Kasumi-1 (cell line): ENCODE data around the gene PPM1K.
A peak's percentile ranks its signal among the peaks of the same experiment; 100 is the strongest.

Source experiments
- DNase-seq, 2 experiments: peaks; one replicate each; lab custom pipeline; 2025; lab: John Stamatoyannopoulos, UW

The PPM1K gene

GRCh38 chr4:88276952-88277710, 7.2 kb downstream of the PPM1K start:
- peak; percentile 10 to 15 for DNase-seq

- no peak for DNase-seq
Observed at GRCh38 chr4:88275949-88276515, 8.3 kb downstream of the PPM1K start.

- DNase-seq: peak; percentile 76 to 85
Observed at GRCh38 chr4:88275516-88275915, 8.8 kb downstream of the PPM1K start.

- no peak for DNase-seq
Observed at GRCh38 chr4:88268913-88269312, 15.4 kb downstream of the PPM1K start.

- no peak for DNase-seq
Observed at GRCh38 chr4:88264336-88264735, 20.0 kb downstream of the PPM1K start.

- no peak for DNase-seq
Observed at GRCh38 chr4:88257726-88258125, 26.6 kb downstream of the PPM1K start.

GRCh38 chr4:88255111-88255510, 29.2 kb downstream of the PPM1K start:
- no peak for DNase-seq

- peak; percentile 52 to 62 for DNase-seq
Observed at GRCh38 chr4:88251924-88252323, 32.4 kb downstream of the PPM1K start.

- DNase-seq: no peak
Observed at GRCh38 chr4:88247148-88247547, 37.2 kb downstream of the PPM1K start.

- no peak for DNase-seq
Observed at GRCh38 chr4:88246600-88246999, 37.8 kb downstream of the PPM1K start.

GRCh38 chr4:88244816-88245579, 39.4 kb downstream of the PPM1K start:
- peak; percentile 4 to 24 for DNase-seq

GRCh38 chr4:88244056-88244455, 40.3 kb downstream of the PPM1K start:
- no peak for DNase-seq

- no peak for DNase-seq
Observed at GRCh38 chr4:88242144-88242543, 42.2 kb downstream of the PPM1K start.

- no peak for DNase-seq
Observed at GRCh38 chr4:88240297-88240714, 44.1 kb downstream of the PPM1K start.

- DNase-seq: no peak
Observed at GRCh38 chr4:88230969-88231771, 53.2 kb downstream of the PPM1K start.

- DNase-seq: no peak
Observed at GRCh38 chr4:88230461-88230891, 53.9 kb downstream of the PPM1K start.

GRCh38 chr4:88227734-88228133, 56.6 kb downstream of the PPM1K start:
- DNase-seq: no peak

GRCh38 chr4:88226143-88226542, 58.2 kb downstream of the PPM1K start:
- no peak for DNase-seq

GRCh38 chr4:88225232-88226105, 58.9 kb downstream of the PPM1K start:
- no peak for DNase-seq

GRCh38 chr4:88223516-88223915, 60.8 kb downstream of the PPM1K start:
- no peak for DNase-seq

- peak; percentile 71 to 85 for DNase-seq
Observed at GRCh38 chr4:88219099-88219498, 65.3 kb downstream of the PPM1K start.
